SK-N-SH treated with all-trans-retinoic acid at 6 μM for 48 hours (cell line): Measurements from ENCODE around the gene FGF18.

Experiments
- ATAC-seq: fragments of 200-7000 bp; cut with Tn5 transposase; 3 replicates; pipeline ENCODE4 v1.9.1; 2020; ENCODE audit warnings: mild to moderate bottlenecking, moderate library complexity
- ARNTL ChIP-seq: fragments of 450-650 bp; formaldehyde crosslinking; IDR thresholded peaks from 2 replicates; pipeline ENCODE4 v1.5.0; 2020; ENCODE audit warnings: low read depth, mild to moderate bottlenecking, moderate library complexity, borderline replicate concordance
- BACH2 ChIP-seq: fragments of 250-450 bp; sonication (Bioruptor Pico); IDR thresholded peaks from 2 replicates; pipeline ENCODE4 v1.9.0; 2021; ENCODE audit warnings: mild to moderate bottlenecking, borderline replicate concordance
- CREB5 ChIP-seq: fragments of 250-450 bp; sonication (Bioruptor Pico); IDR thresholded peaks from 2 replicates; pipeline ENCODE4 v1.5.1; 2020; ENCODE audit warnings: low read depth, mild to moderate bottlenecking, moderate library complexity
- CSDC2 ChIP-seq: fragments of 250-450 bp; sonication (Bioruptor Pico); IDR thresholded peaks from 2 replicates; pipeline ENCODE4 v1.5.0; 2020; ENCODE audit warnings: mild to moderate bottlenecking, moderate library complexity
- CSRNP3 ChIP-seq: fragments of 250-450 bp; sonication (Bioruptor Pico); IDR thresholded peaks from 2 replicates; pipeline ENCODE4 v1.5.1; 2021; ENCODE audit warnings: mild to moderate bottlenecking, moderate library complexity
- ESRRG ChIP-seq: fragments of 250-450 bp; sonication (Bioruptor Pico); IDR thresholded peaks from 2 replicates; pipeline ENCODE4 v1.6.1; 2021; ENCODE audit warnings: mild to moderate bottlenecking
- GLIS3 ChIP-seq: fragments of 250-450 bp; sonication (Bioruptor Pico); IDR thresholded peaks from 2 replicates; pipeline ENCODE4 v1.5.0; 2020; ENCODE audit warnings: mild to moderate bottlenecking, moderate library complexity
- ISL1 ChIP-seq: fragments of 250-450 bp; sonication (Bioruptor Pico); IDR thresholded peaks from 2 replicates; pipeline ENCODE4 v2.1.2; 2022; ENCODE audit warnings: mild to moderate bottlenecking, moderate library complexity
- OSR1 ChIP-seq: fragments of 250-450 bp; sonication (Bioruptor Pico); IDR thresholded peaks from 2 replicates; pipeline ENCODE4 v1.8.0; 2022; ENCODE audit warnings: moderate library complexity, mild to moderate bottlenecking, inconsistent platforms
- POU6F1 ChIP-seq: fragments of 250-450 bp; sonication (Bioruptor Pico); IDR thresholded peaks from 2 replicates; pipeline ENCODE4 v1.8.0; 2021; ENCODE audit warnings: low read depth, mild to moderate bottlenecking, moderate library complexity, borderline replicate concordance
- PPARA ChIP-seq: fragments of 250-450 bp; sonication (Bioruptor Pico); IDR thresholded peaks from 2 replicates; pipeline ENCODE4 v1.5.0; 2020; ENCODE audit warnings: mild to moderate bottlenecking, borderline replicate concordance
- RARB ChIP-seq: fragments of 250-450 bp; sonication (Bioruptor Pico); IDR thresholded peaks from 2 replicates; pipeline ENCODE4 v1.8.0; 2021; ENCODE audit warnings: mild to moderate bottlenecking, moderate library complexity
- SNAI2 ChIP-seq: fragments of 250-450 bp; sonication (Bioruptor Pico); IDR thresholded peaks from 2 replicates; pipeline ENCODE4 v1.5.0; 2020; ENCODE audit warnings: mild to moderate bottlenecking, moderate library complexity
- TCF4 ChIP-seq: fragments of 250-450 bp; sonication (Bioruptor Pico); IDR thresholded peaks from 2 replicates; pipeline ENCODE4 v1.8.0; 2021; ENCODE audit warnings: mild to moderate bottlenecking, moderate library complexity, borderline replicate concordance
- TOX ChIP-seq: fragments of 250-450 bp; sonication (Bioruptor Pico); IDR thresholded peaks from 2 replicates; pipeline ENCODE4 v1.8.0; 2021; ENCODE audit warnings: mild to moderate bottlenecking, moderate library complexity, borderline replicate concordance
- ZC3H10 ChIP-seq: fragments of 250-450 bp; sonication (Bioruptor Pico); IDR thresholded peaks from 2 replicates; pipeline ENCODE4 v1.5.1; 2021; ENCODE audit warnings: mild to moderate bottlenecking, moderate library complexity
- ZFP3 ChIP-seq: fragments of 250-450 bp; sonication (Bioruptor Pico); IDR thresholded peaks from 2 replicates; pipeline ENCODE4 v1.5.0; 2020; ENCODE audit warnings: mild to moderate bottlenecking, moderate library complexity
- ZFP30 ChIP-seq: fragments of 450-650 bp; formaldehyde crosslinking; IDR thresholded peaks from 2 replicates; pipeline ENCODE4 v1.5.0; 2022; ENCODE audit warnings: mild to moderate bottlenecking, moderate library complexity
- ZNF565 ChIP-seq: fragments of 450-650 bp; formaldehyde crosslinking; conservative IDR thresholded peaks from 2 replicates; pipeline ENCODE4 v1.5.0; 2020; ENCODE audit warnings: low read depth, mild to moderate bottlenecking, moderate library complexity
- ZNF70 ChIP-seq: fragments of 450-650 bp; formaldehyde crosslinking; IDR thresholded peaks from 2 replicates; pipeline ENCODE4 v1.5.0; 2020; ENCODE audit warnings: mild to moderate bottlenecking, moderate library complexity
- ZNF8 ChIP-seq: fragments of 450-650 bp; formaldehyde crosslinking; IDR thresholded peaks from 2 replicates; pipeline ENCODE4 v1.5.0; 2020; ENCODE audit warnings: mild to moderate bottlenecking, moderate library complexity
- TF ChIP-seq, protein P1 (sequence below): fragments of 250-450 bp; sonication (Bioruptor Pico); IDR thresholded peaks from 2 replicates; pipeline ENCODE4 v1.8.0; 2020; ENCODE audit warnings: mild to moderate bottlenecking, moderate library complexity, borderline replicate concordance

FGF18 gene

GRCh38 chr5:171483551-171484135 is 64.2 kb downstream of the FGF18 start:
- TF ChIP-seq ZNF8 (CRISPR knock-in tag) (no peak), ZNF70 (peak; percentile 74)
- TF ChIP-seq, all 23 proteins: peak for 1
- no peak; the same call in 2 of the 3 replicates for ATAC-seq

DNA sequence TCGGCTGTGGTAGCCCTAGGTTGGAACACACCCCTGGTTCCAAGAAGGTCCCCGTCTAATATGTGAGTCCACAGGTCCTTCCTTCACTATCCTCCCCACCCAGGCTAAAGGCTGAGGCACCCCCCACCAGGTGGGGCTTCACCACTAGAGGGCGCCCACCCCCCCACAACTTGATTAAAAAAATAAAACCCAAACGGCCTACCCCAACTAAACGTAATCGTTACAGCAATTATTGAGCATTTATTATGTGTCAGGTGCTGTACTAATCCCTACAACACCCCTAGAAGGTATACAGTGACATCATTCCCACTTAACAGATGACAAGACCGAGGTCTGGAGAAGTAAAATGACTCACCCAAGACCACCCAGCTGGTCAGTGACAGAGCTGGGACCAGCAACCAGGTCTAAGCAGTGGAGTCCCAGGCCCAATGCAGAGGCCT is 65.0 kb downstream of the FGF18 start:
- peak; percentile 78 for ATAC-seq
- TF ChIP-seq ZFP3 = no peak
- no peak for TF ChIP-seq BACH2 (CRISPR knock-in tag)
- TF ChIP-seq ZFP30 = no peak

DNA sequence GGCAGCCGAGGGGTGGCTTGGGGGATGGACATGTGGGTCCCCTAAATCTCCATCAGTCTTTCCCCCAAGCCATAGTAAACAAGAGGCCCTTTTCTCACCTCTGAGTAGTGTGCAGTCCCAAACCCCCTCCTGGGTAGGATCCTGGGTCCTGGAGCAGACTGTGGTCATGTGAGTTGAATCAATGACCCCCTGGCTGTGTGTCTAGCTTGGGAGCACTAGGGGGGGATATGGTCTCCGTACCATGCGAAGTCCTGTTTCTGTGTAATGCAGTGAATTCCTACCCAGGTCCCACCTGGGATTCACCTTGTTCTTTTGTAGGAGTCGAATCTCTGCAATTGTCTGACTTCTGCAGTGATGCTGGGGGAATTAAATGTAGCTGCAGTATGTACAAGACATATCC is 66.2 kb downstream of the FGF18 start:
- TF ChIP-seq TOX (CRISPR knock-in tag) (no peak), CREB5 (CRISPR knock-in tag) (no peak), ZFP3 (no peak), SNAI2 (CRISPR knock-in tag) (no peak), OSR1 (CRISPR knock-in tag) (no peak), PPARA (CRISPR knock-in tag) (no peak), CSDC2 (CRISPR knock-in tag) (no peak)
- TF ChIP-seq, protein P1, sequence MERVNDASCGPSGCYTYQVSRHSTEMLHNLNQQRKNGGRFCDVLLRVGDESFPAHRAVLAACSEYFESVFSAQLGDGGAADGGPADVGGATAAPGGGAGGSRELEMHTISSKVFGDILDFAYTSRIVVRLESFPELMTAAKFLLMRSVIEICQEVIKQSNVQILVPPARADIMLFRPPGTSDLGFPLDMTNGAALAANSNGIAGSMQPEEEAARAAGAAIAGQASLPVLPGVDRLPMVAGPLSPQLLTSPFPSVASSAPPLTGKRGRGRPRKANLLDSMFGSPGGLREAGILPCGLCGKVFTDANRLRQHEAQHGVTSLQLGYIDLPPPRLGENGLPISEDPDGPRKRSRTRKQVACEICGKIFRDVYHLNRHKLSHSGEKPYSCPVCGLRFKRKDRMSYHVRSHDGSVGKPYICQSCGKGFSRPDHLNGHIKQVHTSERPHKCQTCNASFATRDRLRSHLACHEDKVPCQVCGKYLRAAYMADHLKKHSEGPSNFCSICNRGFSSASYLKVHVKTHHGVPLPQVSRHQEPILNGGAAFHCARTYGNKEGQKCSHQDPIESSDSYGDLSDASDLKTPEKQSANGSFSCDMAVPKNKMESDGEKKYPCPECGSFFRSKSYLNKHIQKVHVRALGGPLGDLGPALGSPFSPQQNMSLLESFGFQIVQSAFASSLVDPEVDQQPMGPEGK = no peak
- TF ChIP-seq, all 23 proteins: peak for 0
- ATAC-seq = no peak

- ATAC-seq = no peak
- TF ChIP-seq RARB (CRISPR knock-in tag) (no peak), OSR1 (CRISPR knock-in tag) (no peak), GLIS3 (CRISPR knock-in tag) (no peak), CSDC2 (CRISPR knock-in tag) (no peak), SNAI2 (CRISPR knock-in tag) (no peak), ISL1 (CRISPR knock-in tag) (no peak), POU6F1 (CRISPR knock-in tag) (no peak), ZNF70 (no peak), ARNTL (CRISPR knock-in tag) (no peak)
Observed at GRCh38 chr5:171486613-171487012, 67.2 kb downstream of the FGF18 start.

- TF ChIP-seq ZNF8 (CRISPR knock-in tag) (no peak), SNAI2 (CRISPR knock-in tag) (no peak)
Observed at GRCh38 chr5:171488876-171489275, 69.4 kb downstream of the FGF18 start.

GRCh38 chr5:171492781-171493180 is 73.3 kb downstream of the FGF18 start:
- no peak for ATAC-seq
- TF ChIP-seq ESRRG (CRISPR knock-in tag) (no peak), ZNF565 (CRISPR knock-in tag) (no peak), CSRNP3 (CRISPR knock-in tag) (no peak), OSR1 (CRISPR knock-in tag) (no peak), CREB5 (CRISPR knock-in tag) (no peak), ZC3H10 (no peak), TOX (CRISPR knock-in tag) (no peak), TCF4 (no peak), POU6F1 (CRISPR knock-in tag) (no peak), CSDC2 (CRISPR knock-in tag) (no peak), ZFP3 (no peak), PPARA (CRISPR knock-in tag) (no peak)

More at GRCh38 chr5:171488876-171489275, 69.4 kb downstream of the FGF18 start:
- no peak for ATAC-seq
